Measurements from ENCODE around the gene B3GNT9.

GRCh38 chr16:67108489-67108888 is 42.3 kb downstream of the B3GNT9 start:
- no peak for TF ChIP-seq EZH2 (IDR thresholded peaks at IDR 0.05; ENCODE audit: low read depth)
- no peak for TF ChIP-seq CTCF (conservative IDR thresholded peaks at IDR 0.05)
